ENCODE measurements around the gene SEPSECS.

DNA sequence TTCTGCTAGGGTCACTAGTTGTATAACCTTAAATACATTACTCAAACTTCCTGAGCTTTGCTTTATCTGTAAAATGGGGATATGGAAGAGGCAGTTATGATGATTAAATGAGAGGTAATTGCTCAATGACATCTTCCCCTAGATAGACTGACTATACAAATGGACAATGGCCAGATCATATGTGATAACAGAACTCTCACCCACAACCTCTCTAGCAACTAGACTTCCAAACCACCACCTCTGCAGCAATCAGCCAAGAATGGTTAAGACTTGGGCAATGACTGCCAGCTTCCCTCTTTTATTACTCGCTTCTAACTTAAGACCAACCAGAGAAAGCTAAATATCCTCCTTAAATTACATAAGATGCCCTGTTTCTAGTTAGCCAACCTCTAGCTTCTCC lies 2.9 kb upstream of the SEPSECS start:
- TF ChIP-seq CSDC2 (CRISPR knock-in tag; IDR thresholded peaks at IDR 0.05), result no peak
- TF ChIP-seq BACH2 (CRISPR knock-in tag; IDR thresholded peaks at IDR 0.05; ENCODE audit: borderline replicate concordance), result no peak
- TF ChIP-seq, protein P1, sequence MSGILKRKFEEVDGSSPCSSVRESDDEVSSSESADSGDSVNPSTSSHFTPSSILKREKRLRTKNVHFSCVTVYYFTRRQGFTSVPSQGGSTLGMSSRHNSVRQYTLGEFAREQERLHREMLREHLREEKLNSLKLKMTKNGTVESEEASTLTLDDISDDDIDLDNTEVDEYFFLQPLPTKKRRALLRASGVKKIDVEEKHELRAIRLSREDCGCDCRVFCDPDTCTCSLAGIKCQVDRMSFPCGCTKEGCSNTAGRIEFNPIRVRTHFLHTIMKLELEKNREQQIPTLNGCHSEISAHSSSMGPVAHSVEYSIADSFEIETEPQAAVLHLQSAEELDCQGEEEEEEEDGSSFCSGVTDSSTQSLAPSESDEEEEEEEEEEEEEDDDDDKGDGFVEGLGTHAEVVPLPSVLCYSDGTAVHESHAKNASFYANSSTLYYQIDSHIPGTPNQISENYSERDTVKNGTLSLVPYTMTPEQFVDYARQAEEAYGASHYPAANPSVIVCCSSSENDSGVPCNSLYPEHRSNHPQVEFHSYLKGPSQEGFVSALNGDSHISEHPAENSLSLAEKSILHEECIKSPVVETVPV (CRISPR knock-in tag; IDR thresholded peaks at IDR 0.05), result no peak
- TF ChIP-seq ZNF8 (CRISPR knock-in tag; IDR thresholded peaks at IDR 0.05), result no peak
- TF ChIP-seq, protein P2, sequence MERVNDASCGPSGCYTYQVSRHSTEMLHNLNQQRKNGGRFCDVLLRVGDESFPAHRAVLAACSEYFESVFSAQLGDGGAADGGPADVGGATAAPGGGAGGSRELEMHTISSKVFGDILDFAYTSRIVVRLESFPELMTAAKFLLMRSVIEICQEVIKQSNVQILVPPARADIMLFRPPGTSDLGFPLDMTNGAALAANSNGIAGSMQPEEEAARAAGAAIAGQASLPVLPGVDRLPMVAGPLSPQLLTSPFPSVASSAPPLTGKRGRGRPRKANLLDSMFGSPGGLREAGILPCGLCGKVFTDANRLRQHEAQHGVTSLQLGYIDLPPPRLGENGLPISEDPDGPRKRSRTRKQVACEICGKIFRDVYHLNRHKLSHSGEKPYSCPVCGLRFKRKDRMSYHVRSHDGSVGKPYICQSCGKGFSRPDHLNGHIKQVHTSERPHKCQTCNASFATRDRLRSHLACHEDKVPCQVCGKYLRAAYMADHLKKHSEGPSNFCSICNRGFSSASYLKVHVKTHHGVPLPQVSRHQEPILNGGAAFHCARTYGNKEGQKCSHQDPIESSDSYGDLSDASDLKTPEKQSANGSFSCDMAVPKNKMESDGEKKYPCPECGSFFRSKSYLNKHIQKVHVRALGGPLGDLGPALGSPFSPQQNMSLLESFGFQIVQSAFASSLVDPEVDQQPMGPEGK (CRISPR knock-in tag; IDR thresholded peaks at IDR 0.05; ENCODE audit: borderline replicate concordance), result no peak
- no peak for TF ChIP-seq ARNTL (CRISPR knock-in tag; IDR thresholded peaks at IDR 0.05; ENCODE audit: borderline replicate concordance, low read depth)
- no peak for TF ChIP-seq PPARA (CRISPR knock-in tag; IDR thresholded peaks at IDR 0.05; ENCODE audit: borderline replicate concordance)
- no peak for TF ChIP-seq RARB (CRISPR knock-in tag; IDR thresholded peaks at IDR 0.05)
- no peak for TF ChIP-seq GLIS3 (CRISPR knock-in tag; IDR thresholded peaks at IDR 0.05)
- TF ChIP-seq ZNF565 (CRISPR knock-in tag; conservative IDR thresholded peaks at IDR 0.05; ENCODE audit: low read depth), result no peak
- TF ChIP-seq TOX (CRISPR knock-in tag; IDR thresholded peaks at IDR 0.05; ENCODE audit: borderline replicate concordance), result no peak
- TF ChIP-seq ZFP3 (CRISPR knock-in tag; IDR thresholded peaks at IDR 0.05), result no peak
- no peak for TF ChIP-seq ISL1 (CRISPR knock-in tag; IDR thresholded peaks at IDR 0.05)
